Type B pancreatic cell (in vitro differentiated cells): ENCODE results near the gene SP6. TPM values are rescaled to one million over a fixed set of nuclear protein-coding genes. Genes with fewer than 3 reads are reported as not detected.

Experiments used
- DNase-seq: peaks from one replicate; pipeline ENCODE4 v3.0.0; 2021; ENCODE audit warnings: mixed read lengths; ENCODE audit not compliant: unreplicated experiment; ENCODE audit errors: extremely low spot score
- H3K27ac Mint-ChIP-seq: 2 replicates; pipeline ENCODE4 v1.8.0; 2021; ENCODE audit warnings: mild to moderate bottlenecking, mixed read lengths
- H3K27me3 Mint-ChIP-seq: 2 replicates; pipeline ENCODE4 v1.8.0; 2021; ENCODE audit warnings: mixed read lengths
- H3K36me3 Mint-ChIP-seq: 2 replicates; pipeline ENCODE4 v1.8.0; 2021; ENCODE audit warnings: mixed read lengths
- H3K4me1 Mint-ChIP-seq: one replicate; pipeline ENCODE4 v1.8.0; 2021; ENCODE audit warnings: mixed read lengths; ENCODE audit not compliant: unreplicated experiment
- H3K4me3 Mint-ChIP-seq: 2 replicates; pipeline ENCODE4 v1.8.0; 2021; ENCODE audit warnings: mild to moderate bottlenecking, mixed read lengths
- H3K9me3 Mint-ChIP-seq: 2 replicates; pipeline ENCODE4 v1.8.0; 2021; ENCODE audit warnings: mixed read lengths
- CTCF ChIP-seq: fragments of 200-600 bp; sonication (generic); conservative IDR thresholded peaks from 2 replicates; pipeline ENCODE4 v1.5.0; 2021; ENCODE audit warnings: antibody characterized with exemption, mild to moderate bottlenecking
- total RNA-seq: library from RNA; stranded (reverse); gene quantifications from 2 replicates; pipeline ENCODE4 v1.2.1, GENCODE V29; 2021; ENCODE audit warnings: low replicate concordance

Gene SP6
- total RNA-seq, 1 donor from 2014 or later, result 19.3 TPM

- Mint-ChIP-seq H3K9me3 (no peaks in the 10 kb centered on the region), H3K4me1 (peaks cover 14% of the 10 kb centered on the region), H3K27ac (peak within 1 kb of the TSS; percentile 83), H3K4me3 (peak within 1 kb of the TSS; percentile 90), H3K27me3 (no peaks in the 10 kb centered on the region), H3K36me3 (peaks cover 4% of the 10 kb centered on the region)
- peak; percentile 57 for TF ChIP-seq CTCF
- peak; percentile 96 for DNase-seq
These were observed 19.7 kb downstream of the SP6 start, which contains the start of the genes LRRC46 and MRPL10 for GRCh38 chr17:47831003-47831933. Gene LRRC46, plus strand, starts transcription at chr17:47831670. Its CDS starts 320 bp downstream, at chr17:47831990. Gene MRPL10, minus strand, starts transcription at chr17:47831541. Its CDS starts 30 bp downstream, at chr17:47831511.

GRCh38 chr17:47830396-47831002, 20.5 kb downstream of the SP6 start:
- H3K36me3 Mint-ChIP-seq, result peaks cover 8% of the 10 kb centered on the region
- no peak for DNase-seq
- no peaks in the 10 kb centered on the region for H3K9me3 Mint-ChIP-seq
- peaks cover 14% of the 10 kb centered on the region for H3K4me1 Mint-ChIP-seq
- H3K4me3 Mint-ChIP-seq, result peak overlapping the region; percentile 90
- peak overlapping the region; percentile 83 for H3K27ac Mint-ChIP-seq
- H3K27me3 Mint-ChIP-seq, result no peaks in the 10 kb centered on the region
- TF ChIP-seq CTCF, result no peak

GRCh38 chr17:47829870-47830269, 21.1 kb downstream of the SP6 start:
- Mint-ChIP-seq H3K9me3 (no peaks in the 10 kb centered on the region), H3K27ac (no peak overlapping the region), H3K4me3 (peak overlapping the region; percentile 67), H3K4me1 (peaks cover 14% of the 10 kb centered on the region), H3K27me3 (no peaks in the 10 kb centered on the region), H3K36me3 (peaks cover 11% of the 10 kb centered on the region)
- no peak for DNase-seq
- TF ChIP-seq CTCF, result no peak

GRCh38 chr17:47823519-47823918, 27.4 kb downstream of the SP6 start:
- H3K27me3 Mint-ChIP-seq, result no peaks in the 10 kb centered on the region
- no peak for DNase-seq
- H3K4me3 Mint-ChIP-seq, result no peak overlapping the region
- no peak overlapping the region for H3K27ac Mint-ChIP-seq
- H3K4me1 Mint-ChIP-seq, result peaks cover 12% of the 10 kb centered on the region
- peaks cover 11% of the 10 kb centered on the region for H3K36me3 Mint-ChIP-seq
- H3K9me3 Mint-ChIP-seq, result no peaks in the 10 kb centered on the region
- no peak for TF ChIP-seq CTCF

GRCh38 chr17:47822785-47823184, 28.2 kb downstream of the SP6 start:
- Mint-ChIP-seq H3K9me3 (no peaks in the 10 kb centered on the region), H3K4me1 (peaks cover 12% of the 10 kb centered on the region), H3K4me3 (peak overlapping the region; percentile 63), H3K36me3 (peaks cover 11% of the 10 kb centered on the region), H3K27me3 (no peaks in the 10 kb centered on the region), H3K27ac (no peak overlapping the region)
- DNase-seq, result no peak
- no peak for TF ChIP-seq CTCF
